ENCODE measurements around the gene ANAPC7.
"Not testable (repeated sequence)": the region's sequence is repeated elsewhere in the genome, so short reads cannot be mapped to it uniquely, and the experiment has no call there.

ANAPC7 gene

GRCh38 chr12:110340261-110340660, 63.2 kb downstream of the ANAPC7 start:
- H3K4me3 ChIP-seq (ENCODE audit: low read length in 2 of 2); H3K9me3 ChIP-seq (ENCODE audit: control insufficient read depth in 2 of 2, low read length in 2 of 2); H3K27me3 ChIP-seq (ENCODE audit: control insufficient read depth in 2 of 2, insufficient read depth in 2 of 2, low read length in 2 of 2); H3K27ac ChIP-seq (ENCODE audit: low read depth in 2 of 2, low read length in 2 of 2); H3K9ac ChIP-seq (ENCODE audit: low read depth in 1 of 2, low read length in 2 of 2): not testable (repeated sequence)
- peaks cover 90 to 93% of the 10 kb centered on the region in 2 donors for H3K36me3 ChIP-seq (ENCODE audit: control insufficient read depth in 2 of 2, insufficient read depth in 2 of 2, low read length in 2 of 2)
- peaks cover 0 to 17% of the 10 kb centered on the region in 2 donors for H3K4me1 ChIP-seq (ENCODE audit: control insufficient read depth in 2 of 2, insufficient read depth in 2 of 2, low read length in 2 of 2)

GRCh38 chr12:110339184-110339952, 64.1 kb downstream of the ANAPC7 start:
- peaks cover 87 to 91% of the 10 kb centered on the region in 2 donors for H3K36me3 ChIP-seq (ENCODE audit: control insufficient read depth in 2 of 2, insufficient read depth in 2 of 2, low read length in 2 of 2)

GRCh38 chr12:110338754-110339153, 64.8 kb downstream of the ANAPC7 start:
- peaks cover 86 to 91% of the 10 kb centered on the region in 2 donors for H3K36me3 ChIP-seq (ENCODE audit: control insufficient read depth in 2 of 2, insufficient read depth in 2 of 2, low read length in 2 of 2)
- peak overlapping the region; percentile 5 to 38 for H3K27ac ChIP-seq (ENCODE audit: low read depth in 2 of 2, low read length in 2 of 2)
- H3K4me1 ChIP-seq (ENCODE audit: control insufficient read depth in 2 of 2, insufficient read depth in 2 of 2, low read length in 2 of 2) = peaks cover 0 to 17% of the 10 kb centered on the region in 2 donors
- H3K4me3 ChIP-seq (ENCODE audit: low read length in 2 of 2) = no peak overlapping the region
- H3K9ac ChIP-seq (ENCODE audit: low read depth in 1 of 2, low read length in 2 of 2) = no peak overlapping the region
- no peaks in the 10 kb centered on the region for H3K9me3 ChIP-seq (ENCODE audit: control insufficient read depth in 2 of 2, low read length in 2 of 2)
- H3K27me3 ChIP-seq (ENCODE audit: control insufficient read depth in 2 of 2, insufficient read depth in 2 of 2, low read length in 2 of 2) = no peaks in the 10 kb centered on the region

More at GRCh38 chr12:110339184-110339952, 64.1 kb downstream of the ANAPC7 start:
- Histone ChIP-seq H3K4me3 (ENCODE audit: low read length in 2 of 2) (no peak overlapping the region), H3K9ac (ENCODE audit: low read depth in 1 of 2, low read length in 2 of 2) (no peak overlapping the region), H3K9me3 (ENCODE audit: control insufficient read depth in 2 of 2, low read length in 2 of 2) (no peaks in the 10 kb centered on the region), H3K27me3 (ENCODE audit: control insufficient read depth in 2 of 2, insufficient read depth in 2 of 2, low read length in 2 of 2) (no peaks in the 10 kb centered on the region), H3K4me1 (ENCODE audit: control insufficient read depth in 2 of 2, insufficient read depth in 2 of 2, low read length in 2 of 2) (peaks cover 0 to 17% of the 10 kb centered on the region in 2 donors), H3K27ac (ENCODE audit: low read depth in 2 of 2, low read length in 2 of 2) (peak overlapping the region; percentile 4 to 38)

- H3K9me3 ChIP-seq (ENCODE audit: control insufficient read depth in 2 of 2, low read length in 2 of 2) = no peaks in the 10 kb centered on the region
- H3K27me3 ChIP-seq (ENCODE audit: control insufficient read depth in 2 of 2, insufficient read depth in 2 of 2, low read length in 2 of 2) = no peaks in the 10 kb centered on the region
- H3K4me1 ChIP-seq (ENCODE audit: control insufficient read depth in 2 of 2, insufficient read depth in 2 of 2, low read length in 2 of 2) = peaks cover 0 to 17% of the 10 kb centered on the region in 2 donors
- H3K4me3 ChIP-seq (ENCODE audit: low read length in 2 of 2) = no peak overlapping the region
- H3K27ac ChIP-seq (ENCODE audit: low read depth in 2 of 2, low read length in 2 of 2) = peak overlapping the region in 1 of 2 donors; percentile 38
- no peak overlapping the region for H3K9ac ChIP-seq (ENCODE audit: low read depth in 1 of 2, low read length in 2 of 2)
- peaks cover 85 to 90% of the 10 kb centered on the region in 2 donors for H3K36me3 ChIP-seq (ENCODE audit: control insufficient read depth in 2 of 2, insufficient read depth in 2 of 2, low read length in 2 of 2)
These were observed 65.4 kb downstream of the ANAPC7 start for GRCh38 chr12:110337912-110338710.

- H3K36me3 ChIP-seq (ENCODE audit: control insufficient read depth in 2 of 2, insufficient read depth in 2 of 2, low read length in 2 of 2) = peaks cover 81 to 83% of the 10 kb centered on the region in 2 donors
These were observed 67.9 kb downstream of the ANAPC7 start for GRCh38 chr12:110335481-110336045.

GRCh38 chr12:110333201-110333600, 70.3 kb downstream of the ANAPC7 start:
- Histone ChIP-seq H3K36me3 (ENCODE audit: control insufficient read depth in 2 of 2, insufficient read depth in 2 of 2, low read length in 2 of 2) (peaks cover 80 to 81% of the 10 kb centered on the region in 2 donors), H3K9ac (ENCODE audit: low read depth in 1 of 2, low read length in 2 of 2) (no peak overlapping the region), H3K27ac (ENCODE audit: low read depth in 2 of 2, low read length in 2 of 2) (no peak overlapping the region), H3K27me3 (ENCODE audit: control insufficient read depth in 2 of 2, insufficient read depth in 2 of 2, low read length in 2 of 2) (no peaks in the 10 kb centered on the region), H3K9me3 (ENCODE audit: control insufficient read depth in 2 of 2, low read length in 2 of 2) (no peaks in the 10 kb centered on the region), H3K4me3 (ENCODE audit: low read length in 2 of 2) (no peak overlapping the region), H3K4me1 (ENCODE audit: control insufficient read depth in 2 of 2, insufficient read depth in 2 of 2, low read length in 2 of 2) (peaks cover 0 to 5% of the 10 kb centered on the region in 2 donors)

More at GRCh38 chr12:110335481-110336045, 67.9 kb downstream of the ANAPC7 start:
- Histone ChIP-seq H3K4me3 (ENCODE audit: low read length in 2 of 2) (no peak overlapping the region), H3K9me3 (ENCODE audit: control insufficient read depth in 2 of 2, low read length in 2 of 2) (no peaks in the 10 kb centered on the region), H3K9ac (ENCODE audit: low read depth in 1 of 2, low read length in 2 of 2) (no peak overlapping the region), H3K27ac (ENCODE audit: low read depth in 2 of 2, low read length in 2 of 2) (no peak overlapping the region), H3K27me3 (ENCODE audit: control insufficient read depth in 2 of 2, insufficient read depth in 2 of 2, low read length in 2 of 2) (no peaks in the 10 kb centered on the region), H3K4me1 (ENCODE audit: control insufficient read depth in 2 of 2, insufficient read depth in 2 of 2, low read length in 2 of 2) (peaks cover 0 to 17% of the 10 kb centered on the region in 2 donors)

GRCh38 chr12:110330544-110330943, 73.0 kb downstream of the ANAPC7 start:
- H3K36me3 ChIP-seq (ENCODE audit: control insufficient read depth in 2 of 2, insufficient read depth in 2 of 2, low read length in 2 of 2) = peaks cover 78 to 79% of the 10 kb centered on the region in 2 donors
- H3K27ac ChIP-seq (ENCODE audit: low read depth in 2 of 2, low read length in 2 of 2) = no peak overlapping the region
- no peak overlapping the region for H3K9ac ChIP-seq (ENCODE audit: low read depth in 1 of 2, low read length in 2 of 2)
- no peaks in the 10 kb centered on the region for H3K9me3 ChIP-seq (ENCODE audit: control insufficient read depth in 2 of 2, low read length in 2 of 2)
- no peak overlapping the region for H3K4me3 ChIP-seq (ENCODE audit: low read length in 2 of 2)
- no peaks in the 10 kb centered on the region for H3K27me3 ChIP-seq (ENCODE audit: control insufficient read depth in 2 of 2, insufficient read depth in 2 of 2, low read length in 2 of 2)
- no peaks in the 10 kb centered on the region for H3K4me1 ChIP-seq (ENCODE audit: control insufficient read depth in 2 of 2, insufficient read depth in 2 of 2, low read length in 2 of 2)

- Histone ChIP-seq H3K4me3 (ENCODE audit: low read length in 2 of 2) (no peak overlapping the region), H3K9me3 (ENCODE audit: control insufficient read depth in 2 of 2, low read length in 2 of 2) (no peaks in the 10 kb centered on the region), H3K27ac (ENCODE audit: low read depth in 2 of 2, low read length in 2 of 2) (no peak overlapping the region), H3K4me1 (ENCODE audit: control insufficient read depth in 2 of 2, insufficient read depth in 2 of 2, low read length in 2 of 2) (no peaks in the 10 kb centered on the region), H3K36me3 (ENCODE audit: control insufficient read depth in 2 of 2, insufficient read depth in 2 of 2, low read length in 2 of 2) (peaks cover 78 to 79% of the 10 kb centered on the region in 2 donors), H3K9ac (ENCODE audit: low read depth in 1 of 2, low read length in 2 of 2) (no peak overlapping the region), H3K27me3 (ENCODE audit: control insufficient read depth in 2 of 2, insufficient read depth in 2 of 2, low read length in 2 of 2) (no peaks in the 10 kb centered on the region)
These were observed 73.4 kb downstream of the ANAPC7 start for GRCh38 chr12:110330124-110330523.

- H3K9ac ChIP-seq (ENCODE audit: low read depth in 1 of 2, low read length in 2 of 2) = no peak overlapping the region
- no peak overlapping the region for H3K4me3 ChIP-seq (ENCODE audit: low read length in 2 of 2)
- H3K27ac ChIP-seq (ENCODE audit: low read depth in 2 of 2, low read length in 2 of 2) = no peak overlapping the region
- peaks cover 74 to 75% of the 10 kb centered on the region in 2 donors for H3K36me3 ChIP-seq (ENCODE audit: control insufficient read depth in 2 of 2, insufficient read depth in 2 of 2, low read length in 2 of 2)
- no peaks in the 10 kb centered on the region for H3K4me1 ChIP-seq (ENCODE audit: control insufficient read depth in 2 of 2, insufficient read depth in 2 of 2, low read length in 2 of 2)
- no peaks in the 10 kb centered on the region for H3K27me3 ChIP-seq (ENCODE audit: control insufficient read depth in 2 of 2, insufficient read depth in 2 of 2, low read length in 2 of 2)
- no peaks in the 10 kb centered on the region for H3K9me3 ChIP-seq (ENCODE audit: control insufficient read depth in 2 of 2, low read length in 2 of 2)
These were observed 73.8 kb downstream of the ANAPC7 start for GRCh38 chr12:110329710-110330109.
